SH-SY5Y (cell line): ENCODE measurements around the gene AIRE.

Source experiments
- GATA2 ChIP-seq: IDR thresholded peaks from 2 replicates; pipeline ENCODE4 v1.6.1; 2011; ENCODE audit warnings: mild to moderate bottlenecking, low read depth, low read length
- GATA3 ChIP-seq: IDR thresholded peaks from 2 replicates; pipeline ENCODE4 v1.6.1; 2011; ENCODE audit warnings: low read depth, mild to moderate bottlenecking, low read length, moderate library complexity

The AIRE gene

GRCh38 chr21:44321846-44322450 is 36.3 kb downstream of the AIRE start:
- TF ChIP-seq GATA2, result no peak
- no peak for TF ChIP-seq GATA3

- TF ChIP-seq GATA2 (no peak), GATA3 (no peak)
Measured at GRCh38 chr21:44322621-44323325, 37.1 kb downstream of the AIRE start.

GRCh38 chr21:44323591-44323990 is 37.9 kb downstream of the AIRE start:
- TF ChIP-seq GATA2, result no peak
- no peak for TF ChIP-seq GATA3

GRCh38 chr21:44324106-44324853 is 38.6 kb downstream of the AIRE start:
- no peak for TF ChIP-seq GATA3
- TF ChIP-seq GATA2, result no peak

GRCh38 chr21:44324854-44325107 is 39.1 kb downstream of the AIRE start:
- TF ChIP-seq GATA3 (no peak), GATA2 (no peak)

GRCh38 chr21:44325386-44326271 is 40.0 kb downstream of the AIRE start:
- TF ChIP-seq GATA3, result no peak
- TF ChIP-seq GATA2, result no peak

- no peak for TF ChIP-seq GATA2
- TF ChIP-seq GATA3, result no peak
Measured at GRCh38 chr21:44326272-44326647, 40.6 kb downstream of the AIRE start.

GRCh38 chr21:44326716-44327602 is 41.3 kb downstream of the AIRE start:
- TF ChIP-seq GATA2 (no peak), GATA3 (no peak)

GRCh38 chr21:44327603-44327974 is 41.9 kb downstream of the AIRE start:
- TF ChIP-seq GATA2, result no peak
- TF ChIP-seq GATA3, result no peak

- TF ChIP-seq GATA3, result no peak
- TF ChIP-seq GATA2, result no peak
Measured at GRCh38 chr21:44328242-44328895, 42.7 kb downstream of the AIRE start.

GRCh38 chr21:44329086-44329889 is 43.6 kb downstream of the AIRE start:
- TF ChIP-seq GATA2 (peak; percentile 84), GATA3 (no peak)
